Smooth muscle cell (in vitro differentiated cells): ENCODE data around the gene PTPRU. TPM values are rescaled to one million over a fixed set of nuclear protein-coding genes. Genes with fewer than 3 reads are reported as not detected.

Experiments
- DNase-seq: peaks from one replicate; lab custom pipeline; 2025; ENCODE audit not compliant: unreplicated experiment; lab: John Stamatoyannopoulos, UW
- H2AFZ ChIP-seq: fragments of 200-600 bp; sonication (generic); 2 replicates; pipeline ENCODE4 v1.6.0; 2016; ENCODE audit warnings: antibody characterized with exemption, low read depth, mild to moderate bottlenecking
- H3F3A ChIP-seq: fragments of 200-600 bp; sonication (generic); 2 replicates; pipeline ENCODE4 v1.6.0; 2017; ENCODE audit warnings: antibody characterized with exemption, low read depth
- H3K27ac ChIP-seq: fragments of 200-600 bp; sonication (generic); 2 replicates; pipeline ENCODE4 v1.5.1; 2016; ENCODE audit warnings: low read depth, mild to moderate bottlenecking
- H3K27me3 ChIP-seq: fragments of 200-600 bp; sonication (generic); 2 replicates; pipeline ENCODE4 v1.6.1; 2016; ENCODE audit warnings: low read depth, mild to moderate bottlenecking
- H3K36me3 ChIP-seq: fragments of 200-600 bp; sonication (generic); 2 replicates; pipeline ENCODE4 v1.5.1; 2016; ENCODE audit warnings: low read depth
- H3K4me1 ChIP-seq: fragments of 200-600 bp; sonication (generic); 2 replicates; pipeline ENCODE4 v1.5.1; 2016; ENCODE audit warnings: low read depth
- H3K4me2 ChIP-seq: fragments of 200-600 bp; sonication (generic); 2 replicates; pipeline ENCODE4 v1.6.0; 2016; ENCODE audit warnings: mild to moderate bottlenecking
- H3K4me3 ChIP-seq: fragments of 200-600 bp; sonication (generic); 2 replicates; pipeline ENCODE4 v1.5.1; 2016; ENCODE audit warnings: mild to moderate bottlenecking
- H3K79me2 ChIP-seq: fragments of 200-600 bp; sonication (generic); 2 replicates; pipeline ENCODE4 v1.6.0; 2016; ENCODE audit warnings: low read depth, mild to moderate bottlenecking
- H3K9ac ChIP-seq: fragments of 200-600 bp; sonication (generic); 2 replicates; pipeline ENCODE4 v1.6.0; 2016; ENCODE audit warnings: low read depth
- H3K9me3 ChIP-seq: fragments of 200-600 bp; sonication (generic); replicated peaks from 2 replicates; pipeline ENCODE4 v1.5.1; 2016; ENCODE audit warnings: low read depth
- H4K20me1 ChIP-seq: fragments of 200-600 bp; sonication (generic); 2 replicates; pipeline ENCODE4 v1.6.0; 2016; ENCODE audit warnings: low read depth
- WGBS: methylation state at CpG from one replicate; pipeline ENCODE4 v1.1.7; 2016; ENCODE audit warnings: low lambda C conversion rate; 5-methylcytosine and 5-hydroxymethylcytosine counted together
- polyA plus RNA-seq: library from polyadenylated mRNA; unstranded; fragments of >200 nt; fragmentation: Nextera tagmentation; extraction: Ambion mirVana; gene quantifications from 2 replicates; pipeline ENCODE4 v1.2.1, GENCODE V29; 2016
- total RNA-seq: library from RNA; depleted of rRNA; stranded (reverse); fragments of >200 nt; gene quantifications from 2 replicates; pipeline ENCODE4 v1.2.3, GENCODE V29; 2014
- TF ChIP-seq, protein P1 (sequence below): fragments of 200-600 bp; sonication (generic); IDR thresholded peaks from 2 replicates; pipeline ENCODE4 v1.5.1; 2017; ENCODE audit warnings: borderline replicate concordance, mild to moderate bottlenecking, antibody characterized with exemption; ENCODE audit not compliant: insufficient read depth, poor library complexity, severe bottlenecking

The PTPRU gene
- total and polyA plus RNA-seq, 2 experiments from 2014 or later: 41.1 to 67.8 TPM

DNA sequence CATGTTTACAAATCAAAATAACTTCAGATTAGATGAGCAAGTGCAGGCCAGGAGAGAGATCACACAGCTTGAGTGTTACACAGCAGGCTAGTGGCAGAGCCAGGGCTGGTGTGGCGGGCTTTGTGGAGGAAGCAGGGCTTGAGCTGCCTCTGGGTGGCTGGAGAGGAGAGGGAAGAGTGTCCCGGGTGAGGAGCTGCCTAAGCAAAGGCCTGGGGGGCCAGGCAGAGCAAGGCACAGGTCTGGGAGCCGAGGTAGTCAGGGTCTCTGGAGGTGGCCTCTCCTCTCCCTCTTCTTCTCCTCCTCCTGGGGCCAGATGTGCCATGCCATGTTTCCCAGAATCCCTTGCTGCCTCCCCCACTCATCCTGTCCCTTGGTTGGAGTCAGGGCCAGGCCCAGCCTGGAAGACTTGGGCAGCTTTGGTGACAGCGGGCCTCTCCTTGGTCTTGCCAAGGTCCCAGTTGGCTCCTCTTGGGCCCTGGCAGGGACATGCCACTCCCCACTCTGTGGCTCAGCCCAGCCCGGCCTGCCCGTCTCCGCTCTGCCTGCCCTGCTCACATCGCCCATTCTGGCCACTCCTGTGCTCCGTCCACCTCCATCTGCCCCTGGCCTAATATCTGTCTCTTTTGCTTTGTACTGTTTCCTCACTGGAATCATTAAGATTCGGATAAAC, 70.3 kb downstream of the PTPRU start:
- no peak overlapping the region for H3K4me3 ChIP-seq
- no peaks in the 10 kb centered on the region for H3K27me3 ChIP-seq
- H3F3A ChIP-seq: no peaks in the 10 kb centered on the region
- H4K20me1 ChIP-seq: no peaks in the 10 kb centered on the region
- no peak overlapping the region for H3K27ac ChIP-seq
- TF ChIP-seq, protein P1, sequence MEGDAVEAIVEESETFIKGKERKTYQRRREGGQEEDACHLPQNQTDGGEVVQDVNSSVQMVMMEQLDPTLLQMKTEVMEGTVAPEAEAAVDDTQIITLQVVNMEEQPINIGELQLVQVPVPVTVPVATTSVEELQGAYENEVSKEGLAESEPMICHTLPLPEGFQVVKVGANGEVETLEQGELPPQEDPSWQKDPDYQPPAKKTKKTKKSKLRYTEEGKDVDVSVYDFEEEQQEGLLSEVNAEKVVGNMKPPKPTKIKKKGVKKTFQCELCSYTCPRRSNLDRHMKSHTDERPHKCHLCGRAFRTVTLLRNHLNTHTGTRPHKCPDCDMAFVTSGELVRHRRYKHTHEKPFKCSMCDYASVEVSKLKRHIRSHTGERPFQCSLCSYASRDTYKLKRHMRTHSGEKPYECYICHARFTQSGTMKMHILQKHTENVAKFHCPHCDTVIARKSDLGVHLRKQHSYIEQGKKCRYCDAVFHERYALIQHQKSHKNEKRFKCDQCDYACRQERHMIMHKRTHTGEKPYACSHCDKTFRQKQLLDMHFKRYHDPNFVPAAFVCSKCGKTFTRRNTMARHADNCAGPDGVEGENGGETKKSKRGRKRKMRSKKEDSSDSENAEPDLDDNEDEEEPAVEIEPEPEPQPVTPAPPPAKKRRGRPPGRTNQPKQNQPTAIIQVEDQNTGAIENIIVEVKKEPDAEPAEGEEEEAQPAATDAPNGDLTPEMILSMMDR: no peak
- no peak overlapping the region for H3K4me2 ChIP-seq
- H3K36me3 ChIP-seq: no peaks in the 10 kb centered on the region
- H3K4me1 ChIP-seq: no peaks in the 10 kb centered on the region
- H3K9ac ChIP-seq: no peak overlapping the region
- H2AFZ ChIP-seq: no peak overlapping the region
- 90% methylated on average over 10 of the region's 10 CpGs for WGBS
- H3K9me3 ChIP-seq: no peaks in the 10 kb centered on the region
- H3K79me2 ChIP-seq: no peaks in the 10 kb centered on the region
- DNase-seq: no peak

DNA sequence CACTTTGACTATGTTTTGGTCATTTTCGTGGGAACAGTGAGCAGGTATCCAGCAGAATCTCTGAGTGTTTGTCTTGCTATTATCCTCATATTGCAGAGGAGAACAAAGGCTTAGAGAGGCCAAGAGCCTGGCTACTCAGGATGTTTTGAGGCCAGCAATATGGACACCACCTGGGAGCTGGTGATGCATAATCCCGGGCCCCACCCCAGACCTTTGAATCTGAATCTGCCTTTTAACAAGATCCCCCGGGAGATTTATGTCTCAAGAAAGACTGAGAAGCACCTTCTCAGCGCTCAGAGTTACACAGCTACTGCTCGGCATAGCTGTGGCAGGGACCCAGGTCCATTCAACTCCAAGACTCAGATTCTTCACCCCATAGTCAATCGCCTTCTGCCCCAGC, 72.8 kb downstream of the PTPRU start:
- Histone ChIP-seq H3K27me3 (no peaks in the 10 kb centered on the region), H3K79me2 (no peaks in the 10 kb centered on the region), H2AFZ (no peak overlapping the region), H3F3A (no peaks in the 10 kb centered on the region), H3K27ac (no peak overlapping the region), H3K9me3 (no peaks in the 10 kb centered on the region), H3K4me3 (no peak overlapping the region), H3K9ac (no peak overlapping the region), H3K4me1 (no peaks in the 10 kb centered on the region), H3K4me2 (no peak overlapping the region), H4K20me1 (no peaks in the 10 kb centered on the region), H3K36me3 (no peaks in the 10 kb centered on the region)
- no peak for DNase-seq
- TF ChIP-seq, protein P1: no peak
- WGBS: 91% methylated on average over 6 of the region's 6 CpGs

DNA sequence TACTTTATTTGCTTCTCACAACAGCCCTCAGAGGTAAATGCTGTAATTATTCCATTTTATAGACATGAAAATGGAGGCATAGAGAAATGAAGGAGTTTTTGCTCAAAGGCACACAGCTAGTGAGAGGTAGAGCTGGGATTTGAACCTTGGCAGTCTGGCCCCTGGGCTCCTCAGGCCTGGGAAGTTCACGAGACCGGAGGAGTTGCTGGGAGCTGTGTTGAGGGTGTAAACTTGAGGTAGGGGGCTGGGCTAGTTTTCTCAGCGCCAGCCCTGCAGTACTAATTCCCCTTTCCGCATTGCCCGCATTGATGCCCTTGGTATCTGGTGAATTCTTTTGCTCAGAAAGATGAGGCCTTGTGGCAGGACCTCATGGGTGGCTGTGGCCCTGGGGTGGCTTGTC, 73.3 kb downstream of the PTPRU start:
- no peak overlapping the region for H2AFZ ChIP-seq
- H3K9me3 ChIP-seq: no peaks in the 10 kb centered on the region
- H4K20me1 ChIP-seq: no peaks in the 10 kb centered on the region
- no peaks in the 10 kb centered on the region for H3K36me3 ChIP-seq
- 88% methylated on average over 5 of the region's 5 CpGs for WGBS
- TF ChIP-seq, protein P1: no peak
- no peak overlapping the region for H3K4me3 ChIP-seq
- H3K27ac ChIP-seq: no peak overlapping the region
- H3K4me1 ChIP-seq: no peaks in the 10 kb centered on the region
- H3F3A ChIP-seq: no peaks in the 10 kb centered on the region
- H3K4me2 ChIP-seq: no peak overlapping the region
- H3K79me2 ChIP-seq: no peaks in the 10 kb centered on the region
- H3K27me3 ChIP-seq: no peaks in the 10 kb centered on the region
- no peak overlapping the region for H3K9ac ChIP-seq
- no peak for DNase-seq

DNA sequence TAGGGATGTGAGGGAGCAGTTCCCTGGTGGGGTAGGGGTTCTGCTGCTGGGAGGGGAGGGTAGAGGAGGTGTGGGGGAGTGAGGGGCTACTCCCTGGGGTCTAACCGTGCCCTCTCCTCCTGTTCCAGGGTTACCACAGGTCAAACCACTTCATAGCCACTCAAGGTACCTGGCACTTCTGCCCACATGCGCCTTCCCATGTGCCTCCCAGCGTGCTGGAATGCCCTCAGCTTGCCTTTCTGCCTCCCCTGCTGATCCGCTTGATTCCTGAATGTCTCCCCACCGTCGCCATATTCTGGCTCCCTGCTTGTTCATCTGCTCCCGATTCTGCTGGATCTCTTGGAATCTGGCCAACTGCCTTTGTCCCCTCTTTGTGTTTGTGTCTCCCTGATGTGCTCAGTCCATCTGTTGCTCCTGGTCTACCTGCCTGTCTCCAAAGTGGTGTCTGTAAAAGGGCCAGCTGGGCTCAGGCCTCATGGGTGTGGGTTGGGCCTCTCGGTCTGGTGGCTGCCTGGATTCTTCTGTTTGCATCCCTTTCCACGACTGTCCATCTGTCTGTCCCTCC, 74.4 kb downstream of the PTPRU start:
- Histone ChIP-seq H3K36me3 (no peaks in the 10 kb centered on the region), H3K4me3 (no peak overlapping the region), H3K9ac (no peak overlapping the region), H3K27ac (no peak overlapping the region), H3K4me2 (no peak overlapping the region), H2AFZ (no peak overlapping the region), H3K4me1 (no peaks in the 10 kb centered on the region), H3K79me2 (no peaks in the 10 kb centered on the region), H3F3A (no peaks in the 10 kb centered on the region), H4K20me1 (no peaks in the 10 kb centered on the region), H3K9me3 (no peaks in the 10 kb centered on the region), H3K27me3 (no peaks in the 10 kb centered on the region)
- TF ChIP-seq, protein P1: no peak
- WGBS: 95% methylated on average over 8 of the region's 9 CpGs
- DNase-seq: no peak
